Thyroid gland (tissue), 4 donors: ENCODE measurements around the gene JUNB.

Source experiments
- POLR2A ChIP-seq, 2 donors: fragments of 450-650 bp; IDR thresholded peaks; one replicate each; pipeline ENCODE4 v1.6.1; 2017; ENCODE audit warnings: antibody characterized with exemption in 2 of 2, mild to moderate bottlenecking in 2 of 2, moderate library complexity in 1 of 2
- TF ChIP-seq, protein P1 (sequence below), 6 experiments: fragments of 200-600 bp in 3 of 6; fragments of 450-650 bp in 3 of 6; sonication (generic) in 3 of 6; IDR thresholded peaks; one replicate each; pipeline ENCODE4 v1.5.1; 2016 to 2019; ENCODE audit warnings: antibody characterized with exemption in 6 of 6, mild to moderate bottlenecking in 2 of 6, inconsistent platforms in 1 of 6, moderate library complexity in 1 of 6

GRCh38 chr19:12788682-12789097 lies 2.6 kb upstream of the JUNB start:
- TF ChIP-seq, protein P1, sequence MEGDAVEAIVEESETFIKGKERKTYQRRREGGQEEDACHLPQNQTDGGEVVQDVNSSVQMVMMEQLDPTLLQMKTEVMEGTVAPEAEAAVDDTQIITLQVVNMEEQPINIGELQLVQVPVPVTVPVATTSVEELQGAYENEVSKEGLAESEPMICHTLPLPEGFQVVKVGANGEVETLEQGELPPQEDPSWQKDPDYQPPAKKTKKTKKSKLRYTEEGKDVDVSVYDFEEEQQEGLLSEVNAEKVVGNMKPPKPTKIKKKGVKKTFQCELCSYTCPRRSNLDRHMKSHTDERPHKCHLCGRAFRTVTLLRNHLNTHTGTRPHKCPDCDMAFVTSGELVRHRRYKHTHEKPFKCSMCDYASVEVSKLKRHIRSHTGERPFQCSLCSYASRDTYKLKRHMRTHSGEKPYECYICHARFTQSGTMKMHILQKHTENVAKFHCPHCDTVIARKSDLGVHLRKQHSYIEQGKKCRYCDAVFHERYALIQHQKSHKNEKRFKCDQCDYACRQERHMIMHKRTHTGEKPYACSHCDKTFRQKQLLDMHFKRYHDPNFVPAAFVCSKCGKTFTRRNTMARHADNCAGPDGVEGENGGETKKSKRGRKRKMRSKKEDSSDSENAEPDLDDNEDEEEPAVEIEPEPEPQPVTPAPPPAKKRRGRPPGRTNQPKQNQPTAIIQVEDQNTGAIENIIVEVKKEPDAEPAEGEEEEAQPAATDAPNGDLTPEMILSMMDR (IDR thresholded peaks at IDR 0.05), result no peak
- peak in 1 of 2 donors; percentile 33 for TF ChIP-seq POLR2A (IDR thresholded peaks at IDR 0.05)
